K562 (cell line): ENCODE data around the gene HOXA11. TPM values are rescaled to one million over a fixed set of nuclear protein-coding genes. Genes with fewer than 3 reads are reported as not detected.

Experiments used
- ATAC-seq: fragments of 200-7000 bp; cut with Tn5 transposase; 3 replicates; pipeline ENCODE4 v1.9.1; 2020; ENCODE audit warnings: moderate library complexity
- BruUV-seq: library from RNA; stranded (reverse); fragments of 400-500 nt; replicated peaks from 2 replicates; lab custom pipeline; 2021; lab: Mats Ljungman, UMichigan
- CTCF ChIA-PET: fragments of 300-600 bp; formaldehyde crosslinking; extraction: SDS; loops from one replicate; lab custom pipeline; 2021; ENCODE audit warnings: low intra/inter-chr PET ratio; lab: Yijun Ruan, JAX
- POLR2A ChIA-PET: fragments of 300-600, 350-650 bp; sonication (Branson Sonifier 250); formaldehyde crosslinking; extraction: SDS; loops from one replicate; lab custom pipeline; 2021; ENCODE audit warnings: antibody characterized with exemption, inconsistent platforms; lab: Yijun Ruan, JAX
- DNase-seq, 4 experiments: peaks; one replicate each; pipeline versions ENCODE4 v3.0.0 to v3.0.0-alpha.2; 2011 to 2018; ENCODE audit warnings: low spot score in 3 of 4, mixed read lengths in 3 of 4; ENCODE audit errors: extremely low read depth in 1 of 4
- FAIRE-seq: peaks from 2 replicates; lab custom pipeline; 2011; peaks lifted over from hg19 to GRCh38; lab: Jason Lieb, UNC
- H2AFZ ChIP-seq: 2 replicates; pipeline ENCODE4 v1.6.0; 2011; ENCODE audit warnings: low read depth, low read length, control low read depth, inconsistent platforms
- H3K27ac ChIP-seq: fragments of 200-600 bp; 3 replicates; pipeline ENCODE4 v1.8.0; 2011; ENCODE audit warnings: low read depth, mild to moderate bottlenecking, control low read depth, inconsistent platforms, low read length, moderate library complexity, mixed read lengths; ENCODE audit errors: extremely low read depth
- H3K27me3 ChIP-seq, 2 experiments: fragments of 300-600 bp in 1 of 2; 2 replicates in 1 of 2; 3 replicates in 1 of 2; pipeline versions ENCODE4 v1.6.0 to v1.8.0; 2011; ENCODE audit warnings: inconsistent platforms in 2 of 2, low read length in 2 of 2, mild to moderate bottlenecking in 1 of 2, mixed read lengths in 1 of 2, moderate library complexity in 1 of 2; ENCODE audit not compliant: control insufficient read depth in 2 of 2, insufficient read depth in 2 of 2
- H3K36me3 ChIP-seq: fragments of 300-600 bp; 3 replicates; pipeline ENCODE4 v1.8.0; 2011; ENCODE audit warnings: mild to moderate bottlenecking, low read length, inconsistent platforms; ENCODE audit not compliant: control insufficient read depth, insufficient read depth
- H3K4me1 ChIP-seq, 2 experiments: fragments of 200-600 bp in 1 of 2; replicated peaks in 1 of 2; 2 replicates in 1 of 2; 3 replicates in 1 of 2; pipeline versions ENCODE4 v1.5.1 to v1.8.0; 2011; ENCODE audit warnings: inconsistent platforms in 2 of 2, low read length in 2 of 2, mild to moderate bottlenecking in 1 of 2, mixed read lengths in 1 of 2, moderate library complexity in 1 of 2; ENCODE audit not compliant: control insufficient read depth in 2 of 2, insufficient read depth in 2 of 2
- H3K4me2 ChIP-seq: 2 replicates; pipeline ENCODE4 v1.6.1; 2011; ENCODE audit warnings: low read length, control low read depth, inconsistent platforms, mixed read lengths; ENCODE audit not compliant: insufficient read depth
- H3K4me3 ChIP-seq: fragments of 200-600 bp; sonication (generic), shearing (Covaris generic); 2 replicates; pipeline ENCODE4 v1.5.1; 2016; ENCODE audit warnings: control low read depth, inconsistent platforms
- H3K79me2 ChIP-seq: fragments of 200-600 bp; 3 replicates; pipeline ENCODE4 v1.8.0; 2011; ENCODE audit warnings: low read length, inconsistent platforms; ENCODE audit not compliant: control insufficient read depth, insufficient read depth
- H3K9ac ChIP-seq, 2 experiments: 2 replicates each; pipeline versions ENCODE4 v1.6.0 to v1.6.1; 2011; ENCODE audit warnings: low read depth in 2 of 2, low read length in 2 of 2, control low read depth in 1 of 2, inconsistent platforms in 1 of 2, mild to moderate bottlenecking in 1 of 2, mixed read lengths in 1 of 2; ENCODE audit not compliant: insufficient read depth in 1 of 2
- H3K9me1 ChIP-seq: one replicate; pipeline ENCODE4 v1.6.0; 2011; ENCODE audit warnings: inconsistent platforms, mild to moderate bottlenecking, low read length, moderate library complexity; ENCODE audit not compliant: control insufficient read depth, insufficient read depth
- H3K9me3 ChIP-seq: replicated peaks from 2 replicates; pipeline ENCODE4 v1.5.1; 2011; ENCODE audit warnings: low read depth, low read length, inconsistent platforms; ENCODE audit not compliant: control insufficient read depth, insufficient read depth
- H4K20me1 ChIP-seq: replicated peaks from 2 replicates; pipeline ENCODE4 v1.6.1; 2011; ENCODE audit warnings: low read length, inconsistent platforms, mixed read lengths; ENCODE audit not compliant: control insufficient read depth, insufficient read depth
- CBFB ChIP-seq: sonication (generic); formaldehyde crosslinking; IDR thresholded peaks from 2 replicates; pipeline ENCODE4 v1.4.0; 2020; ENCODE audit warnings: mild to moderate bottlenecking, missing genetic modification reagents
- DIDO1 ChIP-seq: fragments of 450-650 bp; IDR thresholded peaks from 2 replicates; pipeline ENCODE4 v1.6.1; 2016; ENCODE audit warnings: low read depth, missing biosample characterization, missing genetic modification characterization
- E2F3 ChIP-seq: fragments of 250-450 bp; sonication (Bioruptor Pico); IDR thresholded peaks from 2 replicates; pipeline ENCODE4 v1.4.0; 2020; ENCODE audit warnings: mild to moderate bottlenecking
- FOS ChIP-seq: IDR thresholded peaks from 3 replicates; pipeline ENCODE4 v1.6.1; 2011; ENCODE audit not compliant: insufficient read length; ENCODE audit errors: extremely low read depth
- GTF2F1 ChIP-seq: IDR thresholded peaks from 2 replicates; pipeline ENCODE4 v1.6.1; 2011; ENCODE audit warnings: low read depth, low read length, improper control_type of control experiment
- KLF1 ChIP-seq: fragments of 450-650 bp; IDR thresholded peaks from 2 replicates; pipeline ENCODE4 v1.6.1; 2016; ENCODE audit warnings: missing genetic modification characterization, missing compliant biosample characterization
- LARP7 ChIP-seq: fragments of 450-650 bp; IDR thresholded peaks from 2 replicates; pipeline ENCODE4 v1.6.1; 2016
- MXD1 ChIP-seq: fragments of 250-450 bp; sonication (Bioruptor Pico); IDR thresholded peaks from 2 replicates; pipeline ENCODE4 v1.8.0; 2021; ENCODE audit warnings: borderline replicate concordance, mild to moderate bottlenecking, moderate library complexity; ENCODE audit not compliant: poor library complexity, severe bottlenecking
- PHB ChIP-seq: fragments of 250-450 bp; sonication (Bioruptor Pico); IDR thresholded peaks from 2 replicates; pipeline ENCODE4 v1.5.0; 2021
- RBM34 ChIP-seq: fragments of 200-400 bp; formaldehyde crosslinking; IDR thresholded peaks from 2 replicates; pipeline ENCODE4 v1.6.1; 2018; ENCODE audit warnings: low read length, borderline replicate concordance; ENCODE audit not compliant: insufficient read depth
- STAT6 ChIP-seq: sonication (generic); formaldehyde crosslinking; IDR thresholded peaks from 2 replicates; pipeline ENCODE4 v1.8.1; 2023; ENCODE audit warnings: mild to moderate bottlenecking, missing genetic modification reagents
- ZNF12 ChIP-seq: sonication (generic); formaldehyde crosslinking; IDR thresholded peaks from 2 replicates; pipeline ENCODE4 v1.4.0; 2020; ENCODE audit warnings: mild to moderate bottlenecking, missing genetic modification reagents
- ZSCAN32 ChIP-seq: fragments of 450-650 bp; formaldehyde crosslinking; IDR thresholded peaks from 2 replicates; pipeline ENCODE4 v1.4.0; 2020; ENCODE audit warnings: mild to moderate bottlenecking, moderate library complexity
- WGBS: fragments of 100-300 bp; shearing (Covaris generic); methylation state at CpG from one replicate; pipeline ENCODE4 v1.1.6; 2016; ENCODE audit warnings: low coverage, mixed read lengths; ENCODE audit not compliant: insufficient coverage; ENCODE audit errors: missing lambda C conversion rate; 5-methylcytosine and 5-hydroxymethylcytosine counted together
- in situ Hi-C: fragments of 300-500 bp; cut with MboI; formaldehyde crosslinking; loops from 4 replicates; pipeline ENCODE4 v1.15.0; 2018; ENCODE audit warnings: inconsistent platforms, mixed read lengths
- intact Hi-C: fragments of 100-400 bp; cut with micrococcal nuclease; formaldehyde crosslinking; loops from 2 replicates; pipeline ENCODE4 v1.14.2; 2022
- polyA plus RNA-seq, 8 experiments: library from polyadenylated mRNA; depleted of rRNA in 4 of 8; stranded (reverse) in 5 of 8; unstranded in 3 of 8; fragments of >200 nt; fragmentation: Nextera tagmentation in 2 of 8; fragmentation: Illumina TruSeq in 1 of 8; extraction: Ambion mirVana in 2 of 8; extraction: Trizol in 1 of 8; gene quantifications; 2 replicates each; pipeline versions ENCODE4 v1.2.1 to v1.2.3, GENCODE V29; 2011 to 2014; ENCODE audit warnings: inconsistent platforms in 1 of 8, missing spikeins in 1 of 8
- total RNA-seq, 7 experiments: library from RNA; depleted of rRNA in 6 of 7; stranded (reverse); fragments of >200 nt in 6 of 7; fragmentation: Illumina TruSeq in 2 of 7; extraction: Trizol in 2 of 7; gene quantifications; 2 replicates each; pipeline versions ENCODE4 v1.2.1 to v1.2.3, GENCODE V29; 2011 to 2021; ENCODE audit warnings: low replicate concordance in 1 of 7

Gene HOXA11
- total and polyA plus RNA-seq, 9 of the 15 experiments (the other 6 are each of a cell fraction or from before 2014, with no cell fraction given), result not detected

- BruUV-seq, result no TSS peak
These were observed 25.0 kb upstream of the HOXA11 start for GRCh38 chr7:27209933-27210440.

More at GRCh38 chr7:27209933-27210440, 25.0 kb upstream of the HOXA11 start:
- Histone ChIP-seq H3K9ac (no peak overlapping the region), H3K4me2 (no peak overlapping the region), H3K79me2 (no peaks in the 10 kb centered on the region), H2AFZ (no peak overlapping the region), H4K20me1 (peaks cover 9% of the 10 kb centered on the region; the same call in 1 of the 2 replicates), H3K9me3 (no peaks in the 10 kb centered on the region), H3K27ac (no peak overlapping the region), H3K36me3 (no peaks in the 10 kb centered on the region), H3K27me3 (peaks cover 45 to 71% of the 10 kb centered on the region in 2 experiments), H3K4me1 (peaks cover 0 to 20% of the 10 kb centered on the region in 2 experiments; a peak in 2 of 5 replicates), H3K9me1 (no peaks in the 10 kb centered on the region), H3K4me3 (no peak overlapping the region)
- ATAC-seq, result peak; percentile 19; the same call in 1 of the 3 replicates
- in situ Hi-C loops (loop anchor here (10.0 kb wide), 2 partner anchors 365 to 565 kb away; no protein-coding TSS in a partner anchor), intact Hi-C loops (loop anchor here (2.0 to 5.0 kb wide), 2 partner anchors 367 to 453 kb away; partner anchors contain the start of gene HIBADH)
- no peak for FAIRE-seq
- CTCF ChIA-PET, result no interaction called here
- no peak for TF ChIP-seq GTF2F1
- TF ChIP-seq ZSCAN32 (CRISPR knock-in tag), result no peak
- TF ChIP-seq E2F3 (CRISPR knock-in tag), result no peak
- no peak for TF ChIP-seq PHB (CRISPR knock-in tag)
- no peak for TF ChIP-seq LARP7
- TF ChIP-seq MXD1 (CRISPR knock-in tag), result no peak
- no peak for TF ChIP-seq ZNF12 (CRISPR knock-in tag)
- no peak for TF ChIP-seq DIDO1
- no peak for TF ChIP-seq FOS
- no peak for TF ChIP-seq RBM34
- TF ChIP-seq KLF1, result no peak
- TF ChIP-seq CBFB (CRISPR knock-in tag), result no peak
- TF ChIP-seq STAT6, result no peak
- no peak for DNase-seq
- 2% methylated on average over 11 of the region's 11 CpGs for whole genome bisulfite sequencing
- POLR2A ChIA-PET, result interaction anchor here (0.6 to 0.7 kb wide), 3 partner anchors 33 to 217 kb away, joined by 3 to 4 read pairs (median 3); no protein-coding TSS in a partner anchor
